Measurements from ENCODE around the gene UQCC3. TPM values are rescaled to one million over a fixed set of nuclear protein-coding genes. Genes with fewer than 3 reads are reported as not detected.

Gene UQCC3, protein sequence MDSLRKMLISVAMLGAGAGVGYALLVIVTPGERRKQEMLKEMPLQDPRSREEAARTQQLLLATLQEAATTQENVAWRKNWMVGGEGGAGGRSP
- total RNA-seq (1 to 10 TPM; 6.6 to 6.7 TPM), polyA plus RNA-seq (ENCODE audit: insufficient read length in 6 of 6) (1 to 10 TPM; 6.2 to 9.0 (median 6.8) TPM)
- long read RNA-seq, donor 1, transcript UQCC3-201 (2 exons, 1,947 nt): major isoform, 67 of 444 reads
- long read RNA-seq, donor 1, partial matches to known transcripts: 236 of 444 reads
- long read RNA-seq, donor 1, other reads (novel, unspliced or antisense): 141 of 444 reads
- long read RNA-seq, donor 2, transcript UQCC3-201 (2 exons, 1,947 nt): major isoform, 41 of 341 reads
- long read RNA-seq, donor 2, partial matches to known transcripts: 211 of 341 reads
- long read RNA-seq, donor 2, other reads (novel, unspliced or antisense): 89 of 341 reads
- long read RNA-seq, donor 3, transcript UQCC3-201 (2 exons, 1,947 nt): major isoform, 39 of 349 reads
- long read RNA-seq, donor 3, partial matches to known transcripts: 253 of 349 reads
- long read RNA-seq, donor 3, other reads (novel, unspliced or antisense): 57 of 349 reads
- long read RNA-seq, donor 4, transcript UQCC3-201 (2 exons, 1,947 nt): major isoform, 33 of 39 reads
- long read RNA-seq, donor 4, partial matches to known transcripts: 0 of 39 reads
- long read RNA-seq, donor 4, other reads (novel, unspliced or antisense): 6 of 39 reads
- long read RNA-seq, donor 5, transcript UQCC3-201 (2 exons, 1,947 nt): major isoform, 28 of 136 reads
- long read RNA-seq, donor 5, partial matches to known transcripts: 86 of 136 reads
- long read RNA-seq, donor 5, other reads (novel, unspliced or antisense): 22 of 136 reads
- long read RNA-seq, donor 6, transcript UQCC3-201 (2 exons, 1,947 nt): major isoform, 47 of 310 reads
- long read RNA-seq, donor 6, partial matches to known transcripts: 183 of 310 reads
- long read RNA-seq, donor 6, other reads (novel, unspliced or antisense): 80 of 310 reads
- long read RNA-seq, donor 7, transcript UQCC3-201 (2 exons, 1,947 nt): major isoform, 22 of 22 reads
- long read RNA-seq, donor 7, partial matches to known transcripts: 0 of 22 reads
- long read RNA-seq, donor 7, other reads (novel, unspliced or antisense): 0 of 22 reads
- long read RNA-seq, donor 8, transcript UQCC3-201 (2 exons, 1,947 nt): major isoform, 31 of 302 reads
- long read RNA-seq, donor 8, partial matches to known transcripts: 271 of 302 reads
- long read RNA-seq, donor 8, other reads (novel, unspliced or antisense): 0 of 302 reads
- long read RNA-seq, donor 9, partial matches to known transcripts: 0 of 1 reads
- long read RNA-seq, donor 9, other reads (novel, unspliced or antisense): 0 of 1 reads
- long read RNA-seq, donor 10, transcript UQCC3-201 (2 exons, 1,947 nt): major isoform, 39 of 40 reads
- long read RNA-seq, donor 10, partial matches to known transcripts: 0 of 40 reads
- long read RNA-seq, donor 10, other reads (novel, unspliced or antisense): 1 of 40 reads
- long read RNA-seq, donor 11, transcript UQCC3-201 (2 exons, 1,947 nt): major isoform, 49 of 882 reads
- long read RNA-seq, donor 11, partial matches to known transcripts: 660 of 882 reads
- long read RNA-seq, donor 11, other reads (novel, unspliced or antisense): 173 of 882 reads
- long read RNA-seq, donor 12, transcript UQCC3-201 (2 exons, 1,947 nt): major isoform, 21 of 237 reads
- long read RNA-seq, donor 12, partial matches to known transcripts: 183 of 237 reads
- long read RNA-seq, donor 12, other reads (novel, unspliced or antisense): 33 of 237 reads

DNA sequence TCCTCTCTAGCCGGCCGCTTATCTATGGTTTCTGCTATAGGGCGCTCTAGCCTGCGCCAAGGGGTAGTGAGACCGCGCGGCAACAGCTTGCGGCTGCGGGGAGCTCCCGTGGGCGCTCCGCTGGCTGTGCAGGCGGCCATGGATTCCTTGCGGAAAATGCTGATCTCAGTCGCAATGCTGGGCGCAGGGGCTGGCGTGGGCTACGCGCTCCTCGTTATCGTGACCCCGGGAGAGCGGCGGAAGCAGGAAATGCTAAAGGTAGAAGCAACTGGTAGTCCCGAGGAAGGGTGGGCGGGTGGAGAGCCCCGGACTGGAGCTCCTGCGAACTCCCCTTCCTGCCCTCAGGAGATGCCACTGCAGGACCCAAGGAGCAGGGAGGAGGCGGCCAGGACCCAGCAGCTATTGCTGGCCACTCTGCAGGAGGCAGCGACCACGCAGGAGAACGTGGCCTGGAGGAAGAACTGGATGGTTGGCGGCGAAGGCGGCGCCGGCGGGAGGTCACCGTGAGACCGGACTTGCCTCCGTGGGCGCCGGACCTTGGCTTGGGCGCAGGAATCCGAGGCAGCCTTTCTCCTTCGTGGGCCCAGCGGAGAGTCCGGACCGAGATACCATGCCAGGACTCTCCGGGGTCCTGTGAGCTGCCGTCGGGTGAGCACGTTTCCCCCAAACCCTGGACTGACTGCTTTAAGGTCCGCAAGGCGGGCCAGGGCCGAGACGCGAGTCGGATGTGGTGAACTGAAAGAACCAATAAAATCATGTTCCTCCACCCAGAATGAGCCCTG is at the start of gene UQCC3, which contains the start of gene LBHD1:
UQCC3 (plus strand) TSS at position 66 of the 782 bp plus-strand sequence; CDS start at position 139, 73 bp downstream.
LBHD1 (minus strand) TSS at position 660 of the 782 bp plus-strand sequence. CDS start 2,236 bp downstream, outside the sequence.
- peaks cover 20 to 62% of the 10 kb centered on the region in 2 donors for H3K4me1 ChIP-seq
- intact Hi-C loops (cut with DNase I): no loop called here
- peaks cover 0 to 45% of the 10 kb centered on the region in 2 donors for H3K36me3 ChIP-seq
- H3K27me3 ChIP-seq: no peaks in the 10 kb centered on the region
- no peaks in the 10 kb centered on the region for H3K9me3 ChIP-seq
- peak within 1 kb of the TSS; percentile 63 to 70 for H3K4me3 ChIP-seq
- ATAC-seq: peak; percentile 88
- H3K27ac ChIP-seq: peak within 1 kb of the TSS; percentile 90 to 91
- TF ChIP-seq, protein P1, sequence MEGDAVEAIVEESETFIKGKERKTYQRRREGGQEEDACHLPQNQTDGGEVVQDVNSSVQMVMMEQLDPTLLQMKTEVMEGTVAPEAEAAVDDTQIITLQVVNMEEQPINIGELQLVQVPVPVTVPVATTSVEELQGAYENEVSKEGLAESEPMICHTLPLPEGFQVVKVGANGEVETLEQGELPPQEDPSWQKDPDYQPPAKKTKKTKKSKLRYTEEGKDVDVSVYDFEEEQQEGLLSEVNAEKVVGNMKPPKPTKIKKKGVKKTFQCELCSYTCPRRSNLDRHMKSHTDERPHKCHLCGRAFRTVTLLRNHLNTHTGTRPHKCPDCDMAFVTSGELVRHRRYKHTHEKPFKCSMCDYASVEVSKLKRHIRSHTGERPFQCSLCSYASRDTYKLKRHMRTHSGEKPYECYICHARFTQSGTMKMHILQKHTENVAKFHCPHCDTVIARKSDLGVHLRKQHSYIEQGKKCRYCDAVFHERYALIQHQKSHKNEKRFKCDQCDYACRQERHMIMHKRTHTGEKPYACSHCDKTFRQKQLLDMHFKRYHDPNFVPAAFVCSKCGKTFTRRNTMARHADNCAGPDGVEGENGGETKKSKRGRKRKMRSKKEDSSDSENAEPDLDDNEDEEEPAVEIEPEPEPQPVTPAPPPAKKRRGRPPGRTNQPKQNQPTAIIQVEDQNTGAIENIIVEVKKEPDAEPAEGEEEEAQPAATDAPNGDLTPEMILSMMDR (IDR thresholded peaks at IDR 0.05): no peak
- peak; percentile 79 to 89 (median 80) for DNase-seq

DNA sequence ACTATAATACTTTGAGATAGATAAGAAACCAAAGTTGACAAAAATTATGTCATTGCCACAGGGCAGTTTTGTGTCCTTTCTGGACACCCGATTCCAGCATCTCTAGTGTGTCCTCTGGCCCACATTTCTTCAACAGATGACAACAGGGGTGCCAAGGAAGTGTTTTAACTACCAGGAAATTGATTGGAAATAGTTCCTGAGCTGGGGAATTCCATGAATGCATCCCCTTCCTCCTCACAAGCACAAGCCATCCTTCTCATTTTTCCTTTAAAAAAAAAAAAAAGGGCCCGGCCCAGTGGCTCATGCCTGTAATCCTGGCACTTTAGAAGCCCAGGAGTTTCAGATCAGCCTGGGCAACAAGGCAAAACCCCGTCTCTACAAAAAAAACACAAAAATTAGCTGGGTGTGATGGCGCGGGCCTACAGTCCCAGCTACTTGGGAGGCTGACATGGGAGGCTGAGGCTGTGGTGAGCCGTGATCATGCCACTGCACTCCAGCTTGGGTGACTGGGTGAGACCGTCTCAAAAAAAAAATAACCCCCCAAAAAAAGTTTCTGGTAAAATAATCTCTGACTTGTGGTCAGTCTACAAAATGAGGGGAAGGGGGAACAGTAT is 48.9 kb upstream of the UQCC3 start:
- H3K9me3 ChIP-seq: no peaks in the 10 kb centered on the region
- TF ChIP-seq, protein P1 (IDR thresholded peaks at IDR 0.05): no peak
- ATAC-seq: no peak
- no peak for DNase-seq
- H3K27ac ChIP-seq: peak overlapping the region; percentile 90 to 92
- intact Hi-C loops (cut with DNase I): no loop called here
- peaks cover 5 to 31% of the 10 kb centered on the region in 2 donors for H3K36me3 ChIP-seq
- no peaks in the 10 kb centered on the region for H3K27me3 ChIP-seq
- peaks cover 11 to 27% of the 10 kb centered on the region in 2 donors for H3K4me1 ChIP-seq
- peak overlapping the region in 1 of 2 donors; percentile 82 for H3K4me3 ChIP-seq

DNA sequence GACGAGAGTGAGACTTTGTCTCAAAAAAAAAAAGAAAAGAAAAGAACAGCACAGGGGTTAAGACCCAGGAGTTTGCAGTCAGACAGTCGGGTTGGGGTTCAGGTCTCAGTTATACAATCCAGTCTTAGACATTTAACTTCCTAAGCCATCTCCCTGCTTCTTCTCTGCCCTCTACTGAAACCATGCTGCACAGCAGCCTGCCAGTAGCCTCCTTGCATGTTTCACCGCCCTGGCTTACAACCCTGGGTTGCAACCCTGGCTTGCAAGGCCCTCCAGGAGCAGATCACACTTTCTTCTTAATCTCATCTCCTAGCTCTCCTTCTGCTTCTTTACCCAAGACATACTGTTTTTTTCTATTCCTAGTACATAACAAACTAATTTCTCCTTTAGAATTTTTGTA is 43.8 kb upstream of the UQCC3 start:
- Histone ChIP-seq H3K4me1 (peaks cover 0 to under 1% of the 10 kb centered on the region in 2 donors), H3K27me3 (no peaks in the 10 kb centered on the region), H3K27ac (no peak overlapping the region), H3K36me3 (peaks cover 8 to 82% of the 10 kb centered on the region in 2 donors), H3K9me3 (no peaks in the 10 kb centered on the region), H3K4me3 (no peak overlapping the region)
- DNase-seq: no peak
- TF ChIP-seq, protein P1 (IDR thresholded peaks at IDR 0.05): no peak
- no peak for ATAC-seq
- intact Hi-C loops (cut with DNase I): no loop called here

Measured in left lung (tissue), 14 donors.